ENCODE data around the gene MPPED2.
"Not testable (repeated sequence)": the region's sequence is repeated elsewhere in the genome, so short reads cannot be mapped to it uniquely, and the experiment has no call there.

MPPED2 gene

DNA sequence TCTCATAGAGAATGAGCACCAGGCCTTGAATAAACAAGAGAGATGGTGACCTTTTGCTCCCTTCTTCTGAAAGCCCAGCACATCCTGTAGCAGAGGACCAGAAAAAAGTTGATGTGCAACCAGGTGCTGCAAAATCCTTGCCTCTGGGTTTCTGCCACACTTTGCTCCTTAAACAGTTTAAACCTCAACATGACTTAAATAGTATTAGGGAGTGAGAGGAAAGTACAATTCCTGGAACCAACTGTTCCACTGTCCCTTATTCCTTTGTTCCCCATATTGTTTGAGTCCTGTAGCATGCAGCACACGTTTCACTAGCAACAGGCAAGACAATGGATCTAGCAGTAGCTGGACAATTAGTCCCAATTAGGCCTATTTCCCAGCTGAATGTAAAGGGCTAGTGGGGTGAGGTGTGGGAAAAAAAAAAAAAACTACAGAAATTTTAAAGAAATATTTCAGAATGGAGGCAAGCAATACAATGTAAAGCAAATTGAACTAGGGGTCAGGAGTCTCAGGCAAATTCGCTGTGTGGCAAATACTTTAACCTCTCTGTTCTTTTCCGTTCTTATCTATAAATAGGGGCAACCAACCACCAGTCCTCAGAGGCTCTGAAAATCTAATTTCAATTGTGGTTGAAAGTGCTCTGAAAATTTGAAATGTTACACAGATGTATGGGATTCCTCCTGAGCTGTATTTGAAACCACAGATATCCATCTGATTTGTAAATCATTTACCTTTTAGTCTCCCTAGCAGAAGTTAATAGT lies 6.6 kb downstream of the MPPED2 start:
- DNase-seq, result no peak

GRCh38 chr11:30578406-30578805 lies 7.7 kb downstream of the MPPED2 start:
- no peak for DNase-seq

- no peak for DNase-seq
Observed at GRCh38 chr11:30573951-30574350, 12.2 kb downstream of the MPPED2 start.

- no peak for DNase-seq
Observed at GRCh38 chr11:30568931-30569330, 17.2 kb downstream of the MPPED2 start.

- DNase-seq, result no peak
Observed at GRCh38 chr11:30567644-30568043, 18.5 kb downstream of the MPPED2 start.

DNA sequence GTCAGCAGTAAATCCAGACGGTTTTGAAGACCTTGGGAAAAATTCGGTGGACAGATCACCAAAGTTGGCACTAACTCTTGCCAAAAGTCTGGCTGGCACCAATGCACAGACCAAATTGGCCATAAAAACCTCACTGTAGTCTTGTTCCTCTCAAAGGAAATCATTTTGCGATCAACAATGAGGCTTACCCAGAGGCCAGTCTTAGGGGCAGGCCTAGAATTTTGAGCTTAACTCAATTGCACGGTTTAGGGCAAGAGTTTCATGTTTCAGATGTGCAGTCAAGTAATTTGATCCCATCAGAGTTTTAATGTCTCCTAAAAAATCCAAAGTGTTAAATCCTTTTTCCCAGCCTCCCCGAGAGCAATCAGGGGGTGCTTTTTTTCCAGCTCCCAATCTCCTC lies 19.0 kb downstream of the MPPED2 start:
- DNase-seq, result no peak

DNA sequence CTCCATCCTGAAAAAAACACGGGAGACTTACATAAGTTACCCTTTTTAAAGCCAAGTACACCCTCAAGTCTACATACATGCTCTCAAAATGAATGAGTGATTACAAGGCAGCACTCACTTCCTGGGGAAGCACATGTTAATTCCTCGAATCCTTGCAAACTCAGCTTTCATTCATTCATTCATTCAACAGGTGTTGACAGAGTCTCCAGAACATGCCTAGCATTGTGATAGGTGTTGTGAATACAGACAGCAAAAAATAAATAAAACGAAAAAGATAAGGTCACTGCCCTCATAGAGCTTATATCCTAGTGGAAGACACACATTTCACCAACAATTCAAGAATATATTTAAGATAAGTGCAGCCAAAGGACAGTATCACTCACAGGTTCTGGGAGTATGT lies 19.7 kb downstream of the MPPED2 start:
- no peak for DNase-seq

DNA sequence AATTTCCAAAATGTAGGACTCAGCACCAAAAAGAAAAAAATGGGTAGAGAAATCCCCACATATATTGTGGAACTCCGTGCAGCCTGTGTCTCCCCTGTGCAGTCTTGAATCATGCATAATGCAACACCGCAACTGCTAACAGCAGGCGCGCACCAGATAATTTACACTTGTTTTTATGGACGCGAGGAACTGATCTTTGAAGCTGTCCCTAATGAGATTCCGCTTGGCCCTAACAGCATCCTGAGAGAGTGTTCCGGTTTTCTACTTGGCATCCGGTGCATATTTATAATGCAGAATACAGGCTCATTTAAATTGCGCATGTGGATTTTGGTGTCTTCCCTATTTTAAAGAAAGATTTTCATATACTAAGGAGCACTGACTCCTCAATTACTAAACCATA lies 21.1 kb downstream of the MPPED2 start:
- DNase-seq, result peak in 1 of 56 donors; percentile 2

- no peak for DNase-seq
Observed at GRCh38 chr11:30561691-30562415, 24.3 kb downstream of the MPPED2 start.

DNA sequence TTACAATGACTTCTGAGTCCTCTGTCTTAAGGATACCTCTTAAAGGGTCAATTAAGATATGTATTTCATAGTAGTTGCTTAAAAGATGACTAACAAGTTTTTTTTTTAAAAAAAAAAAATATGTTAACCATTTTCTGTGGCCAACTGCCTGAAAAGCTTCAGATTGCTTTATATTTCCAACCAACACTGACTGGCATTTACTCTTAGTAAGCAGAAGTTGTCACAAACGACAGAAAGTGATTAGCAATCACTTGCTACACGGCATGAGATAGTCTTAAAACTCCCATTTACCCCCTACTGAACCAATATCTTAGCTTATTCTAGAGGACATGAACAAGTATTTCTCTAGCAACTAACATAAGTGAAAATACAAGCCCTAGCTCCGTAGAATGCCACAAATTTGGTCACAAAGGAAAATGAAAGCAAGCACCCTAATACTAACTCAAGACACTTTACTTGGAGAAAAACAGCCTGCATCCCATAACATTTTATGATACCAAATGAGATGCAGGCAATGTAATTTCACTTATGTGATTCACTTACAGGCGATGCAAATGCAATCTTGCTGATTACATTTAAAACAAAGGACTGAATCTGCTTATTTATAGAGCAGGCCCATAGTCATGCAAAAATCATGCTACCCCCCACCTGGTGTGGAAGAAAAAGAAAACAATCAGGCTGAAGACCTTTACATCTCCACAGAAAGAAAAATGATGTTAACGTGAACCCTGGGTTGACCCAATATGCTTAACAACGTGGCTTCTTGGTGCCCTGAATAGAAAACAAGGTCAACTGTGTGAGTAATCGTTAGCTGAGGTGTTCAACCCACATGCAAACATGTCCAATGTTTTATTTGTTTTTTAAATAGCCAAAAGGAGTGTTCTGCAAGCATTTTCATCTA lies 25.7 kb downstream of the MPPED2 start:
- DNase-seq, result no peak

- no peak for DNase-seq
Observed at GRCh38 chr11:30559004-30559403, 27.1 kb downstream of the MPPED2 start.

DNA sequence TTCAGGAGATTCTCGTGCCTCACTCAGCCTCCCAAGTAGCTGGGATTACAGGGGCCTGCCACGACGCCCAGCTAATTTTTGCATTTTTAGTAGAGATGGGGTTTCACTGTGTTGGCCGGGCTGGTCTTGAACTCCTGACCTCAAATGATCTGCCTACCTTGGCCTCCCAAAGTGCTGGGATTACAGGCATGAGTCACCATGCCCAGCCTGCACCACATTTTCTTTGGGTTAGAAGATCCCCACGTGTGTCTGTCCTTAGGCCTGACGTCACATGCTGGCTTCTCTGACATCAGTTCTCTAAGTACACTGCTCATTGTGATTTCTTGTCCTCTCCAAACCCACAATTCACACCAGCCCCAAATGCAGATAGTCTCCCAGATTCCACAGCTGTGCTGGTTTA lies 31.6 kb downstream of the MPPED2 start:
- DNase-seq, result not testable (repeated sequence)

GRCh38 chr11:30553521-30554110 lies 32.5 kb downstream of the MPPED2 start:
- no peak for DNase-seq

DNA sequence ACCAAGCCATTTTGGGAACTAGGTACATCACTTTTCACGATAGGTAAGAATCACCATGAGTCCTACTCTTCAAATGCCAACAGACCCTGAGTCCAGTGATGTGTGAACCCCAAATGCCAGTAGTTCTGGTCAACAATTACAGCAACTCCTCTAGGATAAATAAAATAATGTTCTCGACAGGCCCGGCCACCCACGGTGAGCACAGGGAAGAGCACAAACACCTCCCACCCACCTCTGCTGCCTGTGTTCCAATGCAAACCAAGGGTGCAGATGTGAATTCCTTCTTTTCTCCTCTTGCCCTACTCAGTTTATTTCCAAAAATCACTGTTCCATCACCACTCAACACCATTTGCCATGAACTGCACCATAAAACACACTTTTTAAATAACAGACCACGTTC lies 33.3 kb downstream of the MPPED2 start:
- DNase-seq, result no peak

GRCh38 chr11:30550022-30550542 lies 36.1 kb downstream of the MPPED2 start:
- DNase-seq, result no peak

GRCh38 chr11:30549565-30549964 lies 36.6 kb downstream of the MPPED2 start:
- DNase-seq, result no peak

- DNase-seq, result no peak
Observed at GRCh38 chr11:30546334-30546733, 39.8 kb downstream of the MPPED2 start.

DNA sequence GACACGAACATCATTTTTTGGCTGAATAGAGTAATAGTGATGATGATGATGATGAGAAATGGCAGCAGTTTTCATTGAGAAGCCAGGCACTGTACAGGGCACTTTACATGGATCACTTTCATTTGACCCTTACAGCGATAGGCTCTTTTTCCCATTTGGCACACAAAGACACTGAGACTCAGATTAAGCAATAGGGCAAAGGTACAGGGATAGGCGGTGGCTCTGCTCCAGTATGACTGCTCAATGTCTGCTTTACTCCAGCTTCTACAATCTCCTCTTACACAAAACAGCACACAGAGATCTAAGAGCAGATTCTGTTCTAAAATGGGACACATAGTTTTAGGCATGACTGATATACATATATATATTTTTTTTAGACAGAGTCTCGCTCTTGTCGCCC lies 40.6 kb downstream of the MPPED2 start:
- no peak for DNase-seq

GRCh38 chr11:30543066-30543465 lies 43.1 kb downstream of the MPPED2 start:
- no peak for DNase-seq

DNA sequence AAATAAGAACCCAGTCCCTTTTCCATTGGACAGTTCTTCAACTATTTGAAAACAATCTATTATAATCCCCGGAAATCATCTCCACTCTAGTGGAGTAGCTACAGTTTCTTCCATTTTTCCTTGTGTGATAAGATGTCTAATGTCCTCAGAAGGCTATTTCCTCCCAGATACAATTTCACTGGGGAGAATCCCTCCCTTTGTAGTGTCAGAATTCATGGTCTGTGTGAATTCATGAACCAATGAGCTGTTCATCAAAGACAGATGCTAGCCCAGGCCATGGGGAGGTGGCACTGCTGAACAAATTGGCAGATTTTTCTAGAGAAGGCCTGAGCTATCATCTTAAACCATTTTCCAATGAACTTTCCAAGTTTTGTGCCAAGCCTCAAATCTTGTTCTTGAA lies 45.4 kb downstream of the MPPED2 start:
- DNase-seq, result no peak

- DNase-seq, result no peak
Observed at GRCh38 chr11:30538251-30538650, 47.9 kb downstream of the MPPED2 start.

Measured in amygdala (tissue), 56 donors.